ENCODE results near the gene RPS26. TPM values are rescaled to one million over a fixed set of nuclear protein-coding genes. Genes with fewer than 3 reads are reported as not detected.
A peak's percentile ranks its signal among the peaks of the same experiment; 100 is the strongest.
"Not testable (repeated sequence)": the region's sequence is repeated elsewhere in the genome, so short reads cannot be mapped to it uniquely, and the experiment has no call there.

The RPS26 gene
- total and polyA plus RNA-seq, 2 donors = 386 to 2,654 TPM

DNA sequence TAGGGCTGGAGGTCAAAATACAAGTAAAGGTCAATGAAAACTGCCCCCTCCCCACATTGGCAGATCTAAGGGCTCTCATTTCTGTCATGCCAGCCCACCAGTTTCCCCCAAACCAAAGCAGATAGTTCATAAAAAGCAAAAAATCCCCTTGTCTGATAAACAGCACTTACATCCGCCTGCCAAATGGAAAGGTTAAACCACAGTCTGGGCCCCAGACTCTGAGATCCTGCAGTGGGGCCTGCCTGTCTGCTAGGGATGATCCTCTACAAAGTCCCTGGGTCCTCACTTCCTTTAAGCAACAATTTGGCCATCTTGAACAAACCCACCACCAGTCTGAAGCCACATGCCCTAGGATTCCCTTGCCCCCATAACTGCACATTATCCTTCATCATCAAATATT, 9.7 kb upstream of the RPS26 start:
- DNase-seq (ENCODE audit: low read depth in 6 of 9, low spot score in 9 of 9) = peak in 1 of 9 donors; percentile 51
- Histone ChIP-seq H3K9me3 (ENCODE audit: control insufficient read depth in 2 of 2, insufficient read depth in 1 of 2, low read length in 1 of 2) (no peaks in the 10 kb centered on the region), H3K4me1 (ENCODE audit: control insufficient read depth in 2 of 2, insufficient read depth in 2 of 2, low read length in 2 of 2) (peaks cover 0 to 4% of the 10 kb centered on the region in 2 donors), H3K27ac (ENCODE audit: low read depth in 1 of 2, low read length in 1 of 2) (peak overlapping the region in 1 of 2 donors; percentile 52), H3K36me3 (ENCODE audit: control insufficient read depth in 2 of 2, insufficient read depth in 2 of 2, low read length in 1 of 2) (peaks cover 12 to 44% of the 10 kb centered on the region in 2 donors), H3K4me3 (ENCODE audit: low read length in 2 of 2) (no peak overlapping the region), H3K27me3 (ENCODE audit: control insufficient read depth in 2 of 2, insufficient read depth in 1 of 2, low read length in 1 of 2) (no peaks in the 10 kb centered on the region)
- WGBS = 94% methylated on average over 1 of the region's 1 CpG

DNA sequence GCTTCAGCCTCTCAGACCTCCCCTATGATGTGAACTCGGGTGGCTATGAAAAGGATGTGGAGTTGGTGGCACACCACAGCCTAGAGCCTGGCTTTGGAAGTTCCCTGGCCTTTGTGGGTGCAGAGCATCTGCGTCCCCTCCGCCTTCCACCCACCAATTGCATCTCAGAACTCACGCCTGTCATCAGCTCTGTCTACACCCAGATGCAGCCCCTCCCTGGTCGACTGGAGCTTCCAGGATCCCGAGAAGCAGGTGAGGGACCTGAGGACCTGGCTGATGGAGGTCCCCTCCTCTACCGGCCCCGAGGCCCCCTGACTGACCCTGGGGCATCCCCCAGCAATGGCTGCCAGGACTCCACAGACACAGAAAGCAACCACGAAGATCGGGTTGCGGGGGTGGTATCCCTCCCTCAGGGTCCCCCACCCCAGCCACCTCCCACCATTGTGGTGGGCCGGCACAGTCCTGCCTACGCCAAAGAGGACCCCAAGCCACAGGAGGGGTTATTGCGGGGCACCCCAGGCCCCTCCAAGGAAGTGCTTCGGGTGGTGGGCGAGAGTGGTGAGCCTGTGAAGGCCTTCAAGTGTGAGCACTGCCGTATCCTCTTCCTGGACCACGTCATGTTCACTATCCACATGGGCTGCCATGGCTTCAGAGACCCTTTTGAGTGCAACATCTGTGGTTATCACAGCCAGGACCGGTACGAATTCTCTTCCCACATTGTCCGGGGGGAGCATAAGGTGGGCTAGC, 7.0 kb upstream of the RPS26 start:
- no peak for DNase-seq (ENCODE audit: low read depth in 6 of 9, low spot score in 9 of 9)
- peaks cover 0 to 10% of the 10 kb centered on the region in 2 donors for H3K4me1 ChIP-seq (ENCODE audit: control insufficient read depth in 2 of 2, insufficient read depth in 2 of 2, low read length in 2 of 2)
- H3K36me3 ChIP-seq (ENCODE audit: control insufficient read depth in 2 of 2, insufficient read depth in 2 of 2, low read length in 1 of 2) = peaks cover 3 to 38% of the 10 kb centered on the region in 2 donors
- H3K27ac ChIP-seq (ENCODE audit: low read depth in 1 of 2, low read length in 1 of 2) = no peak overlapping the region
- H3K4me3 ChIP-seq (ENCODE audit: low read length in 2 of 2) = no peak overlapping the region
- 93% methylated on average over 21 of the region's 21 CpGs for WGBS
- H3K9me3 ChIP-seq (ENCODE audit: control insufficient read depth in 2 of 2, insufficient read depth in 1 of 2, low read length in 1 of 2) = no peaks in the 10 kb centered on the region
- no peaks in the 10 kb centered on the region for H3K27me3 ChIP-seq (ENCODE audit: control insufficient read depth in 2 of 2, insufficient read depth in 1 of 2, low read length in 1 of 2)

DNA sequence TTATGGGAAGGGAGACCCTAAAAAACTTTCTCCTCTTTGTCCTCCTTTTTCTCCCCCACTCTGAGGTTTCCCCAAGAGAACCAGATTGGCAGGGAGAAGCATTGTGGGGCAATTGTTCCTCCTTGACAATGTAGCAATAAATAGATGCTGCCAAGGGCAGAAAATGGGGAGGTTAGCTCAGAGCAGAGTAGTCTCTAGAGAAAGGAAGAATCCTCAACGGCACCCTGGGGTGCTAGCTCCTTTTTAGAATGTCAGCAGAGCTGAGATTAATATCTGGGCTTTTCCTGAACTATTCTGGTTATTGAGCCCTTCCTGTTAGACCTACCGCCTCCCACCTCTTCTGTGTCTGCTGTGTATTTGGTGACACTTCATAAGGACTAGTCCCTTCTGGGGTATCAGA, 4.6 kb upstream of the RPS26 start:
- Histone ChIP-seq H3K4me3 (ENCODE audit: low read length in 2 of 2) (no peak overlapping the region), H3K27me3 (ENCODE audit: control insufficient read depth in 2 of 2, insufficient read depth in 1 of 2, low read length in 1 of 2) (no peaks in the 10 kb centered on the region), H3K9me3 (ENCODE audit: control insufficient read depth in 2 of 2, insufficient read depth in 1 of 2, low read length in 1 of 2) (no peaks in the 10 kb centered on the region), H3K36me3 (ENCODE audit: control insufficient read depth in 2 of 2, insufficient read depth in 2 of 2, low read length in 1 of 2) (peaks cover 3 to 35% of the 10 kb centered on the region in 2 donors), H3K4me1 (ENCODE audit: control insufficient read depth in 2 of 2, insufficient read depth in 2 of 2, low read length in 2 of 2) (peaks cover 0 to 18% of the 10 kb centered on the region in 2 donors), H3K27ac (ENCODE audit: low read depth in 1 of 2, low read length in 1 of 2) (no peak overlapping the region)
- DNase-seq (ENCODE audit: low read depth in 6 of 9, low spot score in 9 of 9) = no peak
- 78% methylated on average over 2 of the region's 2 CpGs for WGBS

DNA sequence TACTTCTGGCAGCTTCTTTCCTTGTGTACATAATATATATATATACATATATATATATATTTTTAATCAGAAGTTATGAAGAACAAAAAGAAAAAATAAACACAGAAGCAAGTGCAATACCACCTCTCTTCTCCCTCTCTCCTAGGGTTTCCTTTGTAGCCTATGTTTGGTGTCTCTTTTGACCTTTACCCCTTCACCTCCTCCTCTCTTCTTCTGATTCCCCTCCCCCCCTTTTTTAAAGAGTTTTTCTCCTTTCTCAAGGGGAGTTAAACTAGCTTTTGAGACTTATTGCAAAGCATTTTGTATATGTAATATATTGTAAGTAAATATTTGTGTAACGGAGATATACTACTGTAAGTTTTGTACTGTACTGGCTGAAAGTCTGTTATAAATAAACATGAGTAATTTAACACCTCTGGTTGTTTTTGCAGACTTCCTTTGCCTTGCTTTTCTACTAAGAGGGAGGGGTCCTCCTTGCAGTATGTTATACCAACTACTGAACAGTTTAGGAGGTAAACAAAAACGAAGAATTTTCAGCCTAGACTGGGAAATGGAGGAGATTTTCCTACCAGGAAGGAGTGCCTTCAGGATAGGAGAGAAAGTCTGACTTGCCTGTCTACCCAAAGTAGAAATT, 3.6 kb upstream of the RPS26 start:
- no peak for DNase-seq (ENCODE audit: low read depth in 6 of 9, low spot score in 9 of 9)
- peak overlapping the region in 1 of 2 donors; percentile 34 for H3K27ac ChIP-seq (ENCODE audit: low read depth in 1 of 2, low read length in 1 of 2)
- H3K4me3 ChIP-seq (ENCODE audit: low read length in 2 of 2) = no peak overlapping the region
- H3K4me1 ChIP-seq (ENCODE audit: control insufficient read depth in 2 of 2, insufficient read depth in 2 of 2, low read length in 2 of 2) = peaks cover 5 to 21% of the 10 kb centered on the region in 2 donors
- H3K27me3 ChIP-seq (ENCODE audit: control insufficient read depth in 2 of 2, insufficient read depth in 1 of 2, low read length in 1 of 2) = no peaks in the 10 kb centered on the region
- H3K9me3 ChIP-seq (ENCODE audit: control insufficient read depth in 2 of 2, insufficient read depth in 1 of 2, low read length in 1 of 2) = no peaks in the 10 kb centered on the region
- 86% methylated on average over 2 of the region's 2 CpGs for WGBS
- peaks cover 3 to 32% of the 10 kb centered on the region in 2 donors for H3K36me3 ChIP-seq (ENCODE audit: control insufficient read depth in 2 of 2, insufficient read depth in 2 of 2, low read length in 1 of 2)

DNA sequence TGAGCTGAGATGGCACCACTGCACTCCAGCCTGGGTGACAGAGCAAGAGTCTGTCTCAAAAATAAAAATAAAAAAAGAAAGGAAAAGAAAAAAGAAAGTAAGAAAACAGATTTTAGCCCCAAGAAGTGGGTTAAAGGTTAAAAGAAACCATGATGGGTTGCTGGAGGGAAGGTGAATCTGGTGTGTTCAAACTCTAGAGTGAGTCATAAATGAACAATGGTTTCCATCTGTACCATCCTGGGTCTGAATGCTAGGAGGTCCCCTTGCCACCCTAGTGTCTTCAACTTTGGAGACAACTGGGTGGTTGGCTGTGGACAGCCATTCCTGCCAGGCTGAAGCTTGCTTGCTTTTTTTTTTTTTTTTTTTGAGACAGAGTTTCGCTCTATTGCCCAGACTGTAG, 1.6 kb upstream of the RPS26 start:
- 100% methylated on average over 1 of the region's 1 CpG for WGBS
- Histone ChIP-seq H3K4me1 (ENCODE audit: control insufficient read depth in 2 of 2, insufficient read depth in 2 of 2, low read length in 2 of 2) (peaks cover 8 to 26% of the 10 kb centered on the region in 2 donors), H3K27ac (ENCODE audit: low read depth in 1 of 2, low read length in 1 of 2) (no peak overlapping the region), H3K36me3 (ENCODE audit: control insufficient read depth in 2 of 2, insufficient read depth in 2 of 2, low read length in 1 of 2) (peaks cover 17 to 39% of the 10 kb centered on the region in 2 donors), H3K4me3 (ENCODE audit: low read length in 2 of 2) (no peak overlapping the region), H3K27me3 (ENCODE audit: control insufficient read depth in 2 of 2, insufficient read depth in 1 of 2, low read length in 1 of 2) (no peaks in the 10 kb centered on the region), H3K9me3 (ENCODE audit: control insufficient read depth in 2 of 2, insufficient read depth in 1 of 2, low read length in 1 of 2) (no peaks in the 10 kb centered on the region)
- no peak for DNase-seq (ENCODE audit: low read depth in 6 of 9, low spot score in 9 of 9)

DNA sequence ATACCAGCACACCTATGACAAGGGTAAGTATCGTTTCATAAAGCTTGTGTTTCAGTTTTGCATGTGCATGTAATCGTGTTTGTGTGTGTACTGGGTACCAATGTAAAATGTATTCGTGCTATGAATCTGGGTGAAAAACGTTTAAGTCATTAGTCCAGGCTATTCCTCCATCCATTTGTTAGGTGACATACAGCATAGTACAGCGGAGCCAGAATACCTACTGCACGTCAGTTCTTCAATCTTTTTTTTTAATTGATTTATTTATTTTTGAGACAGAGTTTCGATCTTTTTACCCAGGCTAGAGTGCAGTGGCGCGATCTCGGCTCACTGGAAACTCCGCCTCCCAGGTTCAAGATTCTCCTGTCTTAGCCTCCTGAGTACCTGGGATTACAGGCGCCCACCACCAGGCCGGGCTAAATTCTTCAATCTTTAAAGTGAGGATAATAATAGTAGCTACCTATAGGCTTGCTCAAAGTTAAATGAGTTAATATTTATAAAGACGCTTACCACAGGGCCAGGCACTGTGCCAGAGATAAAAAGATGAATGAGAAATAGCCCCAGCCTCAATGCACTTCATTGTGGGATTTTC, 661 bp upstream of the RPS26 start:
- no peak for DNase-seq (ENCODE audit: low read depth in 6 of 9, low spot score in 9 of 9)
- Histone ChIP-seq H3K27me3 (ENCODE audit: control insufficient read depth in 2 of 2, insufficient read depth in 1 of 2, low read length in 1 of 2) (no peaks in the 10 kb centered on the region), H3K27ac (ENCODE audit: low read depth in 1 of 2, low read length in 1 of 2) (peak overlapping the region; percentile 80 to 84), H3K9me3 (ENCODE audit: control insufficient read depth in 2 of 2, insufficient read depth in 1 of 2, low read length in 1 of 2) (no peaks in the 10 kb centered on the region), H3K4me3 (ENCODE audit: low read length in 2 of 2) (peak overlapping the region; percentile 76 to 92), H3K4me1 (ENCODE audit: control insufficient read depth in 2 of 2, insufficient read depth in 2 of 2, low read length in 2 of 2) (peaks cover 8 to 26% of the 10 kb centered on the region in 2 donors), H3K36me3 (ENCODE audit: control insufficient read depth in 2 of 2, insufficient read depth in 2 of 2, low read length in 1 of 2) (peaks cover 22 to 40% of the 10 kb centered on the region in 2 donors)
- 86% methylated on average over 14 of the region's 14 CpGs for WGBS

DNA sequence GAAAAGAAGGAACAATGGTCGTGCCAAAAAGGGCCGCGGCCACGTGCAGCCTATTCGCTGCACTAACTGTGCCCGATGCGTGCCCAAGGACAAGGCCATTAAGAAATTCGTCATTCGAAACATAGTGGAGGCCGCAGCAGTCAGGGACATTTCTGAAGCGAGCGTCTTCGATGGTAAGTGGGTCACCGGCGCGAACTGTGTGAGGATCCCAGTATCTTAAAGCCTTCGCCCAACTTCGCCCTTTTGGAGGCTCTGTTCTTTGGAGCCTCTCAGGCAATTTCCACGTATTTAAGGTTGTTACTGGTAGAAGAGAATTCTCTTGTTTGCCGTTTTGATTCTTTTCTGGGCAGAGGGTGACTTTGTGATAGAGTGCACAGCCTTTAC, 704 bp downstream of the RPS26 start:
- not testable (repeated sequence) for H3K9me3 ChIP-seq (ENCODE audit: control insufficient read depth in 2 of 2, insufficient read depth in 1 of 2, low read length in 1 of 2); DNase-seq (ENCODE audit: low read depth in 6 of 9, low spot score in 9 of 9); H3K27me3 ChIP-seq (ENCODE audit: control insufficient read depth in 2 of 2, insufficient read depth in 1 of 2, low read length in 1 of 2)
- Histone ChIP-seq H3K27ac (ENCODE audit: low read depth in 1 of 2, low read length in 1 of 2) (peak overlapping the region; percentile 84 to 89), H3K36me3 (ENCODE audit: control insufficient read depth in 2 of 2, insufficient read depth in 2 of 2, low read length in 1 of 2) (peaks cover 22 to 36% of the 10 kb centered on the region in 2 donors), H3K4me1 (ENCODE audit: control insufficient read depth in 2 of 2, insufficient read depth in 2 of 2, low read length in 2 of 2) (peaks cover 8 to 27% of the 10 kb centered on the region in 2 donors), H3K4me3 (ENCODE audit: low read length in 2 of 2) (peak overlapping the region; percentile 76 to 92)
- 3% methylated on average over 20 of the region's 20 CpGs for WGBS

DNA sequence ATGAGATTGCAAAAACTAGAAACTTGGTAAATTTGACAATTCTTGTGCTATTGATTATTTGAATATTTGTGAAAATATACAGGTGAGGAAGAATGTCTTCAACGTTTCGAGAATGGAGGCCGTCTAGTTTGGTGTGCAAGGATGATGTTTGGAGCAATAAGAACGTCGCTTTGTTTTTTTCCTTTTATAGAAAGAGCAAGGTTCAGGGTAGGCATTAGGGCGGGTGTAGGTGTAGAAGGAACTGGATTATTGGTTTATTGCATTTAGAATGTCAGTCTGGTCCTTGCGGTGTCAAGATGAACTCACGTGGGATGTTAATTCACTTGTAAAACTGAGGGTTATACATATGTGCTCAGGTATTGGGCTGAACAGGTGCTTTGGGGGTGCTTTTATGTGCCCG, 1.1 kb downstream of the RPS26 start:
- WGBS = 58% methylated on average over 9 of the region's 9 CpGs
- H3K27ac ChIP-seq (ENCODE audit: low read depth in 1 of 2, low read length in 1 of 2) = peak overlapping the region in 1 of 2 donors; percentile 84
- H3K9me3 ChIP-seq (ENCODE audit: control insufficient read depth in 2 of 2, insufficient read depth in 1 of 2, low read length in 1 of 2) = no peaks in the 10 kb centered on the region
- H3K27me3 ChIP-seq (ENCODE audit: control insufficient read depth in 2 of 2, insufficient read depth in 1 of 2, low read length in 1 of 2) = no peaks in the 10 kb centered on the region
- H3K36me3 ChIP-seq (ENCODE audit: control insufficient read depth in 2 of 2, insufficient read depth in 2 of 2, low read length in 1 of 2) = peaks cover 22 to 35% of the 10 kb centered on the region in 2 donors
- DNase-seq (ENCODE audit: low read depth in 6 of 9, low spot score in 9 of 9) = no peak
- H3K4me1 ChIP-seq (ENCODE audit: control insufficient read depth in 2 of 2, insufficient read depth in 2 of 2, low read length in 2 of 2) = peaks cover 8 to 25% of the 10 kb centered on the region in 2 donors
- H3K4me3 ChIP-seq (ENCODE audit: low read length in 2 of 2) = peak overlapping the region; percentile 76 to 92
